ENCODE measurements around the gene ILRUN.
"Not testable (repeated sequence)": the region's sequence is repeated elsewhere in the genome, so short reads cannot be mapped to it uniquely, and the experiment has no call there.

DNA sequence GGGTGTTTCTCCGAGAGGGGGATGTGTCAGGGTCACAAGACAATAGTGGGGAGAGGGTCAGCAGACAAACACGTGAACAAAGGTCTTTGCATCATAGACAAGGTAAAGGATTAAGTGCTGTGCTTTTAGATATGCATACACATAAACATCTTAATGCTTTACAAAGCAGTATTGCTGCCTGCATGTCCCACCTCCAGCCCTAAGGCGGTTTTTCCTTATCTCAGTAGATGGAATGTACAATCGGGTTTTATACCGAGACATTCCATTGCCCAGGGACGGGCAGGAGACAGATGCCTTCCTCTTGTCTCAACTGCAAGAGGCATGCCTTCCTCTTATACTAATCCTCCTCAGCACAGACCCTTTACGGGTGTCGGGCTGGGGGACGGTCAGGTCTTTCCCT lies 23.1 kb upstream of the ILRUN start:
- TF ChIP-seq, protein P1, sequence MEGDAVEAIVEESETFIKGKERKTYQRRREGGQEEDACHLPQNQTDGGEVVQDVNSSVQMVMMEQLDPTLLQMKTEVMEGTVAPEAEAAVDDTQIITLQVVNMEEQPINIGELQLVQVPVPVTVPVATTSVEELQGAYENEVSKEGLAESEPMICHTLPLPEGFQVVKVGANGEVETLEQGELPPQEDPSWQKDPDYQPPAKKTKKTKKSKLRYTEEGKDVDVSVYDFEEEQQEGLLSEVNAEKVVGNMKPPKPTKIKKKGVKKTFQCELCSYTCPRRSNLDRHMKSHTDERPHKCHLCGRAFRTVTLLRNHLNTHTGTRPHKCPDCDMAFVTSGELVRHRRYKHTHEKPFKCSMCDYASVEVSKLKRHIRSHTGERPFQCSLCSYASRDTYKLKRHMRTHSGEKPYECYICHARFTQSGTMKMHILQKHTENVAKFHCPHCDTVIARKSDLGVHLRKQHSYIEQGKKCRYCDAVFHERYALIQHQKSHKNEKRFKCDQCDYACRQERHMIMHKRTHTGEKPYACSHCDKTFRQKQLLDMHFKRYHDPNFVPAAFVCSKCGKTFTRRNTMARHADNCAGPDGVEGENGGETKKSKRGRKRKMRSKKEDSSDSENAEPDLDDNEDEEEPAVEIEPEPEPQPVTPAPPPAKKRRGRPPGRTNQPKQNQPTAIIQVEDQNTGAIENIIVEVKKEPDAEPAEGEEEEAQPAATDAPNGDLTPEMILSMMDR (IDR thresholded peaks at IDR 0.05), result not testable (repeated sequence)
- not testable (repeated sequence) for TF ChIP-seq EZH2 (IDR thresholded peaks at IDR 0.05; ENCODE audit: borderline replicate concordance, insufficient read depth, low read depth, low read length, poor library complexity, severe bottlenecking)
